ENCODE measurements around the gene TALDO1.

Gene TALDO1

DNA sequence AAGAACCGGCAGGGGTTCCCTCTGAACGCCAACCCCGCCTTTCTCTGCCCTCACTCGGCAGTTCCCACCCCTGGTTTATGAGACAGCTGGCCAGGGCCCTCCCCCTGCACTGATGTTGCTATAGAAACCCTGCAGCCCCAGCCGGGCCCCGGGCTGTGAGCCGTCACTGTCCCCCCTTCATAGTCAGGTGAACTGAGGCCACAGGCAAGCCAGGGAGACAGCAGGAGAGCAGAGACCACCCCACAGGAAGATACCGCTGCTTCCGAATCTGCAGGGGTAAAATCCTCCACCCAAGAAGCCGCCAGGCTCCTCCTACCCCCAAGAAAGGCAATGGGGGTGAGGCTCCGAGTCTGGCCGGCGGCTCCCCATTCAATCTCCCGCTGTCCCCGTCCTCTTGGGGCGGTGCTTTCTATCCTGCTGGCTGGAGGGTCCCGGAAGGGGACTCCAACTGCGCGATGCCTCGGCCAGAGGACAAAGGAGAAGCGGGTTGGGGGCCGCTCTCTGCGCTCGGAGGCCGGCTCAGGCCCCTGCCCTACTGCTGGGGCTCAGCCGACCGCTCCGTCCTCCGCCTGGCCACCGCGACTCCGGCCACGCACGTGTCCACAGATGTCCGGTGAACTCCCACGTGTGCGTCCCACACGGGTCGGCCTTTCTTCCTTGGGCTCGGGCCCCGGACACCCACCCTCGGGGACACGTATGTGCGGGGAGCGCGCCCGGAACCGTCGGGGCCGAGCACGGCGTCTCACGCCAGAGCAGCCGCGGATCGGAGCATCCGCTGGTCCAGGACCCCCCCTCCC lies 50.2 kb downstream of the TALDO1 start:
- TF ChIP-seq, protein P1, sequence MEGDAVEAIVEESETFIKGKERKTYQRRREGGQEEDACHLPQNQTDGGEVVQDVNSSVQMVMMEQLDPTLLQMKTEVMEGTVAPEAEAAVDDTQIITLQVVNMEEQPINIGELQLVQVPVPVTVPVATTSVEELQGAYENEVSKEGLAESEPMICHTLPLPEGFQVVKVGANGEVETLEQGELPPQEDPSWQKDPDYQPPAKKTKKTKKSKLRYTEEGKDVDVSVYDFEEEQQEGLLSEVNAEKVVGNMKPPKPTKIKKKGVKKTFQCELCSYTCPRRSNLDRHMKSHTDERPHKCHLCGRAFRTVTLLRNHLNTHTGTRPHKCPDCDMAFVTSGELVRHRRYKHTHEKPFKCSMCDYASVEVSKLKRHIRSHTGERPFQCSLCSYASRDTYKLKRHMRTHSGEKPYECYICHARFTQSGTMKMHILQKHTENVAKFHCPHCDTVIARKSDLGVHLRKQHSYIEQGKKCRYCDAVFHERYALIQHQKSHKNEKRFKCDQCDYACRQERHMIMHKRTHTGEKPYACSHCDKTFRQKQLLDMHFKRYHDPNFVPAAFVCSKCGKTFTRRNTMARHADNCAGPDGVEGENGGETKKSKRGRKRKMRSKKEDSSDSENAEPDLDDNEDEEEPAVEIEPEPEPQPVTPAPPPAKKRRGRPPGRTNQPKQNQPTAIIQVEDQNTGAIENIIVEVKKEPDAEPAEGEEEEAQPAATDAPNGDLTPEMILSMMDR (IDR thresholded peaks at IDR 0.05; ENCODE audit: extremely low read depth, missing control alignments), result no peak
- peak; percentile 91 for DNase-seq (ENCODE audit: low spot score)

DNA sequence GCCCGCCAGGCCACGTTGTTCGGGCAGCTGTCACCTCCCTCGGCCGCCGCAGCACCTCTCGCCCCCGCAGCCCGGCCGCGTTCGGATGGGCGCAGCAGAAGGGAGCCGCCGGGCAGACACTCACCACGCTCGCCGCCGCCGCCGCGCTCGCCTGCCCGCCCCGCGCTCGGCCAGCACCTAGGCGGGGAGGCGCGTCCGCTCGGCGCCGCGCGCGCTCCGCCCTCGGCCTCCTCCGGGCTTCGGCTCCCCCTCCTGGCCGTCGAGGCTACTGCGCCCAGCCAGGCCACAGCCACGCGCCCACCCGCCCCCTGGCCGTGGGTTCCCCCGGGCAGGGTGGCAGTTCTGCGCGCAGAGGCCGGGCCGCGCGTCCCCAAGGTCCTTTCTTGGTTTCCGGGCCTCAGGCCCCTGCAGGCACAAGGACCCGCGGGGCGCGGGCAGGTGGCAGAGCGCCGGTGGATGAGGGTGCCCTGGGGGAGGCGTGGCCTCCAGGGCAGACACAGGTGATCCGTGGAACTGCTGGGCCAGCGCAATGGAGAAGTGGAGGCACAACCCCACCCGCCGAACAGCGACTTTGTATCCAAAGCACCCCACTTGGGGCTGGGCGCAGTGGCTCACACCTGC lies 50.9 kb downstream of the TALDO1 start, which contains the start of gene SLC25A22:
Gene SLC25A22, minus strand, starts transcription at position 189 of the 621 bp plus-strand sequence. CDS start 3,275 bp downstream, outside the sequence.
- TF ChIP-seq, protein P1 (IDR thresholded peaks at IDR 0.05; ENCODE audit: extremely low read depth, missing control alignments), result peak; percentile 95
- DNase-seq (ENCODE audit: low spot score), result peak; percentile 98

DNA sequence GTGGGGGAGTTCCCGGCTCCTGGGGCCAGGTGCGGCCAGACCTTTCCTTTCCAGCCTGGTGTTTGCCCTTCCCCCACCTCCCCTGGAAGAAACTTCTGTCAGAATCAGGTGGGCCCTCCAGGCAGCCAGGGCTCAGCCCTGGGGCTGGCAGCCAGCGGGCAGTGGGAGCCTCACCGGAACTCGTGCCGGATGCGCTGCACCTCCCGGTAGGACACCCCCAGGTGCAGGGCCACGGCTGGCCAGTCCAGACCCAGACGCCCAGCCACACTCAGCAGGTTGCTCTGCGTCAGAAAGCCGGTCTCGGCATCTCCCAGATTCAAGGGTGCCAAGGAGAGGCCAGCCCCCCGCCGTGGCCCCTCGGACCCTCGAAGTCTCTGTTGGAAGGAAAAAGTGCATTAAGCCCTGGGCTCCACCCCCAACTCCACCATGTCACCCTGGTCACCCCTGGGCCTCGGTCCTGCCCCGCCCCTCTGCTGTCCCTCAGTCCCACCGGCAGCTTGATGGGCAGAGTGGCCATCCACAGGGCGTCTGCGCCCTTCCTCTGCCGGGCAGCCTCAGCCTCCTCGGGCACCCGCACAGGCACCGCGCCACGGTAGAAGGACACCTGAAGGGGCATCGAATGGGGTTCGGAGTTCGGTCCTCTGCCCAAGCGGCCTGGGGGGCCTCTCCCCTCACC lies 52.5 kb downstream of the TALDO1 start:
- no peak for DNase-seq (ENCODE audit: low spot score)
- TF ChIP-seq, protein P1 (IDR thresholded peaks at IDR 0.05; ENCODE audit: extremely low read depth, missing control alignments), result no peak

DNA sequence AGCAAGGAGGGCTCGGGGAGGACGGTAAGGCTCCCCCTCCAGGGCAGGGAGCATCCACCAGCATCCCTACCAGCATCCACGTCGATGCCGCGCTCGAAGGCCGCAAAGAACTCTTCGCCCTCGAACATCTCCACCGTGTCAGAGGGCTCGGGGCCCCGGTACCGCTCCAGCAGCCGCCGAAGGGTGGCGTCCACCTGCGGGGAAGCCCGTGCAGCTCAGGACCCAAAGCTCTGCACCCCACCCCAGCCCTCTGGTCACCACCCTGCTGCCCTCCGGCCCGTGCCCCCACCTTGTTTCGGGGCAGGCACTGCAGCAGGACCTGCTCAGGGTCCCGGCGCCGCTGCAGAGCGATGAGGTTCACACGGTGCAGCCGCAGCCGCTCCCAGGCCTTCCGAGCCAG lies 53.2 kb downstream of the TALDO1 start:
- no peak for DNase-seq (ENCODE audit: low spot score)
- TF ChIP-seq, protein P1 (IDR thresholded peaks at IDR 0.05; ENCODE audit: extremely low read depth, missing control alignments), result no peak

DNA sequence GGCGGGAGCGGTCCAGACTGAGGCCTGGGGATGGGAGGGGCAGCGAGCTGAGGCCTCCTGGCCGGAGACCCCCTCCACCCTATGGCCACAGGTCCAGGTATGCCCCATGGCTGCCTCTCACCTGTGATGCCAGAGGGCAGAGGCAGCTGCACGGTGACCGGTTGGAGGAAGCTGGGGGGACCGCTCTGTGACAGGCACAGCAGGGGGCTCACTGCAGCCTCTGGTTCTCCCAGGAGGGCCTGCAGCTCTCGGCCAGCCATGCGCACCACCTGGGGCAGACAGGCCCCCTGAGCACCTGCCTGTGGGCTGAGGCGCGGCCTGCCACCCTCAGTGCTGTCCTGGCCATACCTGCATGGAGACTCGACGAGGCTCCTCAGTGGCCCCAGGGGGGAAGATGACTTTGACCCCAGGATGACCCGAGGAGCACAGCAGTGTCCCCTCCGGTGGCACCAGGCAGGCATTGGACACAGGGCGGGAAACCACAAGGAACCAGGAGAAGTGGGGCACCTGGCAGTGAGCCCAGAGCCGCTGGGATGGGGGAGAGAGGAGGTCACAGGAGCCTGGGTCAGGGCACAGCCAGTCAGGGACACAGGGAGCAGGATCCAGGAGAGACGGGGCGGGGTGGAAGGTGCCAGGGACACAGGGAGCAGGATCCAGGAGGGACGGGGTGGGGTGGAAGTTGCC lies 54.0 kb downstream of the TALDO1 start:
- TF ChIP-seq, protein P1 (IDR thresholded peaks at IDR 0.05; ENCODE audit: extremely low read depth, missing control alignments), result no peak
- DNase-seq (ENCODE audit: low spot score), result no peak

DNA sequence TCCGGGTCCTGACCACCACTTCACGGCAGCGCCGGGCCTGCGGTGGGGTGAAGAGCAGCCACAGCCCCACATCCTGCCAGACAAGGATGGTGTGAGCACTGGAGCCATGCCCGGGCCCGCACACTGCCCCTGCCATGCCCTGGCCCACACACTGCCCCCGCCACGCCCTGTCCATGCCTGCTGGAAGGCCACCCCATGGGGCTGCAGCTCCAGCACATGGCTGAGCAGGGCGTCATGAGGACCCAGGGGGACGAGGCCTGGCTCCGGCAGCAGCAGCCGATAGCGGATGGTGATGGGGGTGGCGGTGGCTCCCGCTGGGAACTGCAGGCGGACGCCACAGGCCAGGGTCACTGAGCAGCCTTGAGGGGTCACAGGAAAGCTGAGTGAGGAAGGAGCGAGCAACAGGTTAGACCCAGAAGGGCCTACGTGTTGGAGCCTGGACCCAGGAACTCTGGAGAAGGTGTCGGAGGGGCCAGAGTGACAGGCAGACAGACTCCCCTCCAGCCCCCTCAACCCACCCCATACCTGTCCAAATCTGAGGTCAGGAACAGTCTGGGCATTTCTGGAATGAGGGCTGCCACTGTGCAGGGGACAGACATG lies 54.9 kb downstream of the TALDO1 start:
- TF ChIP-seq, protein P1 (IDR thresholded peaks at IDR 0.05; ENCODE audit: extremely low read depth, missing control alignments), result no peak

More for the DNA sequence above, 54.9 kb downstream of the TALDO1 start:
- no peak for DNase-seq (ENCODE audit: low spot score)

Measured in GM20000 (cell line).